RPMI7951 (cell line): ENCODE measurements around the gene LRFN4. TPM values are rescaled to one million over a fixed set of nuclear protein-coding genes. Genes with fewer than 3 reads are reported as not detected.
A peak's percentile ranks its signal among the peaks of the same experiment; 100 is the strongest.

ENCODE experiments used
- DNase-seq: peaks from one replicate; pipeline ENCODE4 v3.0.0-alpha.2; 2012; ENCODE audit warnings: low read depth
- total RNA-seq: library from RNA; depleted of rRNA; stranded (reverse); fragments of >200 nt; shearing (Covaris generic); gene quantifications from 2 replicates; pipeline ENCODE4 v1.2.3, GENCODE V29; 2014

The LRFN4 gene
- total RNA-seq, 1 experiment from 2014 or later, result 10.6 TPM

DNA sequence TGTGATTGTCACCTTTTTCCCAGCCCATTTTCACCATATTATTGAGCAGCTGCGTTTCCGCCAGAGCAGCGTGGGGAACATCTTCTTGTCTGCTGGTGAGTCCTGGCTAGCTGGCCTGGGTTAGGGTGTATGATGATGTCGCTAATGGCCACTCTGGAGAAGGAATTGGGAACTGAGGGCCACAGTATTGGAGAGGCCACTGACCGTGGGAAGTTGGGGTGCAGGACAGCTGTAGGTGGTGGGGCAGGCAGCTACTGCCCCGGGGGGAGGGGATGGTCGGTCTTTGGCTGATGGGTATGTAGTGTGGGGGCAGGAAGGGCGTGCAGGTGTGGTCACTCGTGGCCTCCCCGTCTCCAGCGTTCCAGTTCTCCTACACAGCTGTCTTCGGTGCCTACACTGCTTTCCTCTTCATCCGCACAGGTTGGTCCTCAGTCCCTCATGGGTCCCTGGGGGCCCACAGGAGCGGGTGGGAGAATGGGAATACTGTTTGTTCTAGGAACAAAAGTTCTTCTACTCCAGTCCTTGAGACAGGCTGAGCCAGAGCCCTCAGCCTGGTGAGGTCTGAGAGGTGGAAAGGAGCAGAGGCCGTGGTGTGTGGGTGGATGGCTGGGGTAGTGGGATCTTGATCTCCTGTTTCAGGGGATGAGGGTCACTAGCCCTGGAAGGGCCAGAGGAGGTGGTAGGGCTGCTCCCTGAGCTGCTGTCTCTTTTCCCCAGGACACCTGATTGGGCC, 11.6 kb upstream of the LRFN4 start:
- no peak for DNase-seq

DNA sequence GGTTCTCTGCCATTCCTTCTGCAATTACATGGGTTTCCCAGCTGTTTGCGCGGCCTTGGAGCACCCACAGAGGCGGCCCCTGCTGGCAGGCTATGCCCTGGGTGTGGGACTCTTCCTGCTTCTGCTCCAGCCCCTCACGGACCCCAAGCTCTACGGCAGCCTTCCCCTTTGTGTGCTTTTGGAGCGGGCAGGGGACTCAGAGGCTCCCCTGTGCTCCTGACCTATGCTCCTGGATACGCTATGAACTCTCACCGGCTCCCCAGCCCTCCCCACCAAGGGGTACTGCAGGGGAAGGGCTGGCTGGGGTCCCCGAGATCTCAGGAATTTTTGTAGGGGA, 11.0 kb upstream of the LRFN4 start:
- DNase-seq, result no peak

DNA sequence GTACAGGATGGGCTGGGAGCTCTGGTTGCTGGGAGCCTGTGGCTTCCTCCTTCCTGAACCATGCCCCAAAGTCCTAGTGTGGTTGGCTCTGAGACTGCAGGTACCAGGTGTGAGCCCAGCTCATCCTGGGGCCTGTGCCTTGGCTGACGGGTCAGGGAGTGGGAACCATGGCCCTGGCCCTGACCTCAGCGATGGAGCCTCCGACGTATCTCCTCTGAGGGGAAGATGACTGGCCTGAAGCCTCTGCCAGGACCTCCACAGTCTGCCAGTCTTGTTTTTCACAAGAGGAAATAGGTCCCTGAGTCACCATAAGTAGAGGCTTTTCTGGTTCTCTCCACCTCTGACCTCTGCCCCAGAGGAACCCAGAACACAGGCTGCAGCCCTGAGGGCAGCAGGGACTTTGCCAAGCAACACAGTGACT, 10.2 kb upstream of the LRFN4 start:
- no peak for DNase-seq

DNA sequence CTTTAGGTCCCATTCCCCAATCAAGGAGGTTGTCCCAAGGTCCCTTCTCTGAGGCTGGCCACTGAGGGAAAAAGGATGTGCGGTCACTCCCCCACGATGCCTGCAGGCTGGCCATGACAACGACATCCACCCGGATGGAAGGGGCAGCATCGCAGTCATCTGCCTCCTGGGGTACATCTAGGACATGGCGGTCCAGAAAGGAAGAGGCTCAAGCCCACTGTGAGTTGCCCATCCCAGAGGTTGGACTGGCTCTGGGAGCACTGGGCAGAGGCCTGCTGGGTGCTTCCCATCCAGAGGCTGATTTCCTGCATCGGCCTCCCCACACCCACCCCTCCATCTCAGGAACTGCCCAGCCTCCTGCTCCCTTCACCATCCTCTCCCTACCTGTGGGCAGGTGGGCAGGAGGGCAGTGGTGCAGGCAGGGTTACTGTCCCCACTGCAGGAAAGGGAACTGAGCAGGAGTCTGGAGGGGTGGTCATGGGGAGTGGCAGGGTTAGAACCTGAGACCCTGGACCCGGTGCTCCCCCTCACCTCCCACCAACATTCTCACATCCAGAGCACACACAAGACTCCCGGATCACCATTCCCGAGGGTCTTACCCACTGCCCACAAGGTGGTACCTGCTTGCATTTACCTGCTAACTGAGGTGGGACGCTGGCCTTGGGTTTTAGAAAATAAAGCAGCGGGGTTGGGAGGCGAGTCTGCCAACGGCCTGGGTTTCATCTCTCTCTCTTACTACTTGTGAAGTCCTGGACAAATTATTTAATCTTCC, 9.2 kb upstream of the LRFN4 start:
- DNase-seq, result no peak

DNA sequence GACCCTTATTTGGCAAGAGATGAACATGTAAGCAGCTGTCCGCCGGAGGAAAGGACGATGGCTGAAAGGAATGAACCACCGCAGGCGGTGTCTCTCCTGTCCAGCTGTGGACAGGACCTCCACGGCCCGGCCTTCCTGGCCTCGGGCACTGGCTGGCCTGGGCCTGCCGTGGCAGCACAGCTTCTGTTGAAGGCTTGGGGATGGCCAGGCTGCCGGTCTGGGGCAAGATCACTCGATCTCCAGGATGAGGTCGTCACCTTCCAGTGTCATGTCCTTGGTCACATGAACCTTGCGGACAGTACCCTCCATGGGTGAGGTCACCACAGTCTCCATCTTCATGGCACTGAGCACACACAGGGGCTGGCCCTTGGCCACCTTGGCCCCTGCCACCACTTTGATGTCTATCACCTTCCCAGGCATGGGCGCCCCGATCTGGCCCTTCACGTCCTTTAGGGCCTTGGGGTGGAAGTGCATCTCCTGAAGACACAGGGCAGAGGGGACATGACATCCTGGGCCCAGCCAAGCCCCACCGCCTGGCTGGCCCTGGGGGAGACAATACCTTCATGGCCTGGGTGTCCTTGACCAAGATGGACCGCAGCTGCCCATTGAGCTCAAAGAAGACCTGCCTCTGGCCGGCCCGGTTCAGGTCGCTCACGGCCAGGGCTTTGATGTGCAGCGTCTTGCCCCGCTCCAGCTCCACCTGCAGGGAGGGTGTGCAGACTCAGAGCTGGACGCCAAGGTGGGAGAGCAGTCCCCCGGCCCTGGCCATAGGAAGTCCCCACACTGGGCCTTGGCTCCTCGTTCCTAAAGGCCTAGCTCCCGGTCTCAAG, 8.0 kb upstream of the LRFN4 start:
- DNase-seq, result no peak

DNA sequence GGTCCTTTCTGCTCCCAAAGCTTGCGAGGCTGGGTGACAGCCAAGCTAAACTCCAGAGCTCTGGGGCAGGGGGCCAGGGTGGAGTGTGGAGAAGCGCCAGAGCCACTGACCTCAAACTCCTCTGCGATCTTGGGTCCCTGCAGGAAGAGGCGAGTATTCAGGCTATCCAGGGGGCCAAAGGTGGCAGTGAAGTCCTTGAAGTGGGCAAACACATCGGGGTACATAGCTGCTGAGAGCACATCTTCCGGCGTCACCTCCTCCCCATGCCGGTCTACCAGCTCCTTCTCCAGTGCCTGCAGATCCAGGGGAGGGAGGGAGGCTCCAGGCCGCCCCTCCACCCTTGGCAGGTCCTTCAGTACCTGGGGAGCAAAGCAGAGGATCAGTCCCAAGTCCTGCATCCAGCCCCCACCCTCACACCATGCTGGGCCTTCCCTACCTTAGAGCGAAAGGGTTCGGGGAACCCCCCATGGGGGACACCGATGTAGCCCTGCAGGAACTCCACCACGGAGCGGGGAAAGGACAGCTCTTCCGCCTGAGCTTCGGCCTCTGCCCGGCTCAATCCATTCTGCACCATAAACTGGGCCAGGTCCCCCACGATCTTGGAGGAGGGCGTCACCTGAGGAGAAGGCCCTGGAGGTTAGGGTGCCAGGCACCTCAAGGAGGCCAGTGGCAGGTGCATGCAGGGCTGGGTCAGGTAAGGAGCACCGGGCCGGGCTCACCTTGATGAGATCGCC, 7.2 kb upstream of the LRFN4 start:
- no peak for DNase-seq

DNA sequence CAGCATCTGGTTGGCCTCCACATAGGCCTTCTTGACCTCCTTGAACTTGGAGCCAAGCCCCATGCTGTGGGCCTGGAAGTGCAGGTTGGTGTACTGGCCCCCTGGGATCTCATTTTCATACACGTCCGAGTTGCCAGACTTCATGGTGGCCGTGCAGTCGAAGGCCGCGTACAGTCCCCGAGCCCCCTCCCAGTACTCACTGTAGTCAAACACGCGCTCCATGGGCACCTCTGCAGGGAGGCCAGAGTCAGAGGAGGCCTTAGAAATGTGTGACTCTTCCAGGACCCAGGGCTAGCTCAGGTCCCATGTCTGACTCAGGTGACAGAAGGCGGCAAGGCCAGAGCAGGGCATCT, 6.7 kb upstream of the LRFN4 start:
- no peak for DNase-seq

DNA sequence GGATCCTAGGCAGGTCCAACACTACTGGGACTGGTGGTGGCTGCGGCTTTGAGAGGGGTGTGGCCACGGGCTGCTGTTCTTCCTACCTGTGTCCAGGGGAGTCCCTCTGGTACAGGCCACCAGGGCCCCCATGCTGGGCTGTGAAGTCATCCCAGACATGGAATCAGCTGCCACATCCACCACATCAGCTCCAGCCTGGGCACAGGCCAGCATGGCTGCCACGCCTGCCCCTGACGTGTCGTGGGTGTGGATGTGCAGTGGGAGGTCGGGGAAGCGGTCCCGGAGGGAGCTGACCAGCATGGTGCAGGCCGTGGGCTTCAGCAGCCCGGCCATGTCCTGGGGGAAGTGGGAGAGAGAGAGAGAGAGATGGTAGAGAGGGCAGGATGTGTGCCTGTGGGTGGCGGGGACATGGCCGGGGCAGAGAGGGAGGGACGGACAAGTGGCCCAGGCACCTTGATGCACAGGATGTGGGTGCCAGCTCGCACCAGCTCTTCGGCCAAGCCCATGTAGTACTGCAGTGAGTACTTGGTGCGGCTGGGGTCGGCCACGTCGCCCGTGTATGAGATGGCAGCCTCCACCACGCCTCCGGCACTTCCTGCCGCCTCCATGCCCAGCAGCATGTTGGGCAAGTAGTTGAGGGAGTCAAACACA, 6.2 kb upstream of the LRFN4 start:
- no peak for DNase-seq

DNA sequence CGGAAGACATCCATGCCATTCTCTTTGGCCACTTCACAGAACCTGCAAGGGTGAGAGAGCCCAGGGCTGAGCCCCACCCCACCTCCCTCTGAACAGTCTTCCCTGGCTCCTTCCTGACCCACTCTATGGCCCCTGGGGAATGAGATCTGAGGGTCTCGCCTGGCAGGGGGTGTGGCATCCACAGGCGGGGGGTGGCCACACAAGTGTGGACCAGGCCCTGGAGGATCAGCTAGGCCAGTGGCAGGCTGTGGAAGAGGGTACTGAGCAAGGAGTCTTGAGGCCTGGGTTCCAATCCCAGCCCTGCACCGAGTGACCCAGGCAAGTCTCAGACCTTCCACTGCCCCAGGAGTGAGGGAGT, 5.6 kb upstream of the LRFN4 start:
- DNase-seq, result no peak

DNA sequence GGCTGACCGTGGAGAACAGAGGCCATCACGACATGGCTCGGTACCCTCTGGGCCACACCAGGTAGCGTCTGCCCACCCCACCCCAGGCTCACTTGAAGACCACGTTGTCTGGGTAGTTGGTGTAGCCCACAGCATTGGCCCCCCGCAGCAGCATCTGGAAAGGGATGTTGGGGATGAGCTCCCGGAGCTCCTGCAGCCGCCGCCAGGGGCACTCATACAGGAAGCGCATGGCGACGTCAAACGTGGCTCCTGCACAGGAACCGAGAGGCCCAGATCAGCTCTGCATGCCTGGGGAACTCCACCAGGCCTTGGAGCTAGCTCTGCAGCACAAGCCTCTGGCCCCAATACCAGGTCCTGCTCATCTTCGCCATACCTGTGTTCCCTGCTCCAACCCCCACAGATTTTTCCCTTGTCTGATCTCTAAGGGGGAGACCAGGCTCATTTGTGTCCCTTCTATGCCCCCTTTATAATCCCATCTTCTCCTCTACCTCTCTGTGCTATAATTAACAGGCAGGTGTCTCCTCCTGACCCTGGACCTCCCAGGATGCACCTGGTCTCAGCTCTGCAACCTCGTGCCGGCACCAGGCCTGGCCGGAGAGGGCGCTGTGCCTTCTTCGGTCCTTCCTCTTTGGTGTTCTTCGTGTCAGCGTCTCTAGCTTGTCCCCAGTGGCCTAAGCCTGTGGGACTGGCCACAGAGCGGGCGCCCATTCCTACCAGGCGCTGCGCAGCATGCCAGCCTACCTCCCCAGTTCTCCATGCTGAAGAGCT, 5.0 kb upstream of the LRFN4 start:
- DNase-seq, result no peak

DNA sequence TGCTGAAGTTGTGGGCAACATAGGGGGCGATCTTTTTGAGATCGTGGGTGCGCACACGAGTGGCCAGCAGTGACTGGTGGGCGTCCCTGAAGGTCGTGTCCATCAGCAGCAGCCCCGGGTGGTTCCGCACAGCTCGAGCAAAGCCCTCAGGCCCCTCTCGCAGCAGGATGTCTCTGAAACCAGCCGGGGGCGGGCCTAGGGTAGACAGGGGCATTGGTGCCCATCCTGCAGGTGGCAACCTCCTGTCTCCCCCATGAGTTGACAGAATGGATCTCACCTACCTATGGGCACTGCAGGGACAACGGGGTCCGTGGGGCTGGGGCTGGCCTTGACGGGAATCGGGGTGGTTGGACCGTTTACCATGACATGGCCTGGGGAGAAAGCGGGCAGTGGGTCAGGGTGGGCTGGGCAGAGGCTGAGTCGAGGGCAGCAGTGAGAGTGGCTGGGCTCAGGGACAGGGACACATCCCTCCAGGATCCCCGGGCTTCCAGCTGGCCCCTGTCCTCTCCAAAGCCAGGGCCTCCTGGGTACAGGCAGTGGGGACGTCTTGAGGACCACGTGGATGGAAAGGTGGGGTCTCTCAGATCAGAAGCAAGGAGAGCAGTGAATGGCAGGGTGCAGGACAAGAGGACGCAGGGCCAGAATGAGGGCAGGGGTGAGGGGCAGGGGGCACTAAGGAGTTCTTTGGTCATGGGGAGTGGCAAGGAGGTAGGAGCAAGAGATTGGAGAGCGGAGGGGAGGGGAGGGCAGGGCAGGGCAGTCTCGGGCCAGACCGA, 4.2 kb upstream of the LRFN4 start:
- DNase-seq, result no peak

DNA sequence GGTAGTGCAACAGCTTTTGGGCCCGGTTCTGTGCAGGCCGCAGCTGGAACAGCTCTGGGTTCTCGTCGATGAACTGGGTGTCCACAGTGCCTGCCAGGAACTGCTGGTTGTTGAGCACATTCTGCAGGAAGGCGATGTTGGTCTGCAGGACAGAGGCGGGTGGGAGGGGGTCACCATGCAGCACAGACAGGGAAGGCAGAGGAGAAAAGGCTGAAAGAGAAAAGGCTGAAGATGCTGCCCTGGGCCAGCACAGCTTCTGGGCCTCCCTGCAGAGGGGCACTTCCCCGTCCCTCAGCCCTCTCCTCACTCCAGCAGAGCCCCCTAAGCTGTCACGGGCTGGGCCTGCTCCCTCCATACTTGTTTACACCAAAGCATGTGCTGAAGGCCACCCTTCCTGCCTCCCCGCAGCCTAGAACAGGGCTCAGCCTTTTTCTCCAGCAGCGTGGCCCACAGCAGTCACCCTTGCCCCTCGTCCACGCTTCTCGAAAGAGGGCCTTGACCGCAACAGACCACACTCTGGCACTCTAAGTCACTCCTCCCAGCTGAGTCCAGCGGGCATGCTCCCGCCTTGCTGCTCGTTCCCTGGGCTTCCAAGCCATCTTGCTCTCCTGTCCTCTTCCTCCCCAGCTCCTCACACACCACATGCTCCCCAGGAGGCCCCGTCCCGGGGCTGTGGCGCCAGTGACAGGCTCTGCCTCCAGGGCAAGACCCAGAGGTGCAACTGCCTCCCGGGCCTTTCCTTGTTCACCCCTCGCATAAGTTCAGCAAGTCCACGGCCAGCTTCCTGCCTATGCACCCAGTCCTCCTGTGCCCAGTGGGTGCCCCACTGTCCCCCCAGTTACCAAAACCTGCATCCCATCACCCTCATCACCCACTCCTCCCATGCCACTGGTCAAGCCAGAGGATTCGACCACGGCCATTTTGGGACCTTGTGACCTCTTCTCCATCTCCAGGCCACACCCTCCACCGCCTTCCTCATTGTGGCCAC, 3.3 kb upstream of the LRFN4 start:
- DNase-seq, result no peak

DNA sequence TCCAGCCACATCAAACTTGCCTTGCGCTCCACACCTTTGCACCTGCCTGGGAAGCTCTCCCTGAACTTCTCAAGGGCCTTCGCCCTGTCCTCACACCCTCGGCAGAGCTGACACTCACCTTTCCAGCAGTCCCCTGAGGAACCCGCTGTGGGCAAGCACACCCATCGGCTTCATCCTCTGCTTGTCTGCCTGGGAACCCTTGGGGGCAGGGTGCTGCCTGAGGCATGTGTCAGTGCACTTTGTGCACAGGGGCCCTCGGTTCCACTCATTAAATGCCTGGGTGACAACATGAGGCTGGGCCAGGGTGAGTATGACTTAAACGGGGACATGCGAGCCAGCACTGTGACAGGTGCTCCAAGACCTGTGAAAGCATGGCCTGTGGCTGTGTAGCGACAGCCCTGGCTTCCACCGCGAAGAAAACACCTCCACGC, 2.6 kb upstream of the LRFN4 start:
- DNase-seq, result no peak

DNA sequence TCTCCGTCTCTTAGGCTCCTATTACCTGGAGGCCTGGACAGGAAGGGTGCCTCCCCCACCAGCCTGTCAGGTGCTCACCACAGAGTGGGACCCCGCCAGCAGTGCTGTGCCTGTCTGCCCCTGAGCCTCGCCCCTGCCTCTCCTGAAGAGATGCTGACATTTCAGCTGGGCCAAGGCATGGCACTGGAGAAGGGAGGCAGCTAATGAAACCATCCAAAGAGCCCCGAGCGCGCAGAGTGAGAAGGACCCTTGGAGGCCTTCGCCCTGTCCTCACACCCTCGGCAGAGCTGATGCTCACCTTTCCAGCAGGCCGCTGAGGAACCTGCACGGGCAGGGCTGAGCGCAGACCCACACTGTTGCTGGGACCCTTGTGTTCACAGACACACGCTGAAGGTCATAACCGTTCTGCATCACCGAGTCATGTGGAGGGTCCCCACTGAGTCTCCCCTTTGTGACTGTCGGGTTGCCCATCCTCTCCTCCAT, 2.1 kb upstream of the LRFN4 start:
- DNase-seq, result no peak

DNA sequence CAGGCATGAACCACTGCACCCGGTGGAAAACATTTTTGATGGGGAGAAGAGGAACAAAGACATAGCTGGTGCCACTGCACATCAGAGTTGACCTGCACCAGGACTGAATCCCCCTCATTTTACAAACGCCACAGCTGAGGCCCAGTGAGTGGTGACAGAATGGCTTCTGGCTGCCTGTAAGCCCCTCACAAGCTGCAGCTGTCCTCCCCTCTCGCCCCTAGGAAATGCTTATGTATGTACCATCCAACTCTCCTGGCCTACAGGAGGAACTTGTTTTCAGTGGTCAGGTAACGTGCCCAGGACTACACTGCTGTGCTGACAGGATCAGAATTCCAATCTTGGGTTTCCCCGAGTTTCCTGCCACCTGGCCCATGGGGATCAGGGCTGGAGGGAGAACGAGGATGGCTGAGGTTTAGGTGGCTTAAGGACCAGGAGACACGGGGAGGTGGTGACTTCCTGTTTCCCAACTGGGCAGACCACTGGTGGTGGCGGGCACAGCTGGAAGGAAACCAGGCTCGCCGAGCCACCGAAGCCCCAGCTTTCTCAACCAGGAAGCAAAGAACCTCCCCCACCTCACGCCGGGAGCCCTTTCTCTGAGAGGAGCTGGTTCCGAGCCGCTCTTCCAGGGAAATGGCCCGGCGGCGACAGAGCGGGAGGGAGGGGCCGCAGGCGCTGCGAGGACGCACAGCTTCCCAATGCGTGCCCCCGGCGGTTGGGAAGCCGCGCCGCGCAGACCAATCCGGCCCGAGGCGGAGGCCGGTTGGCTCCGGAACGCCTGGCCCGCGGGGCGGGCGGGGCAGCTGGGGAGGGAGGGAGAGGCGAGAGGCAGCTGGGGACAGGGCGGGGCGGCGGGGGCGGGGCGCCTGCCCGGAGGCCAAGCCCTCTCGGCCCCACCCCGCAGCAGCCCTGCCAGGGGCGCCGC, 1.0 kb upstream of the LRFN4 start:
- DNase-seq, result peak; percentile 92

DNA sequence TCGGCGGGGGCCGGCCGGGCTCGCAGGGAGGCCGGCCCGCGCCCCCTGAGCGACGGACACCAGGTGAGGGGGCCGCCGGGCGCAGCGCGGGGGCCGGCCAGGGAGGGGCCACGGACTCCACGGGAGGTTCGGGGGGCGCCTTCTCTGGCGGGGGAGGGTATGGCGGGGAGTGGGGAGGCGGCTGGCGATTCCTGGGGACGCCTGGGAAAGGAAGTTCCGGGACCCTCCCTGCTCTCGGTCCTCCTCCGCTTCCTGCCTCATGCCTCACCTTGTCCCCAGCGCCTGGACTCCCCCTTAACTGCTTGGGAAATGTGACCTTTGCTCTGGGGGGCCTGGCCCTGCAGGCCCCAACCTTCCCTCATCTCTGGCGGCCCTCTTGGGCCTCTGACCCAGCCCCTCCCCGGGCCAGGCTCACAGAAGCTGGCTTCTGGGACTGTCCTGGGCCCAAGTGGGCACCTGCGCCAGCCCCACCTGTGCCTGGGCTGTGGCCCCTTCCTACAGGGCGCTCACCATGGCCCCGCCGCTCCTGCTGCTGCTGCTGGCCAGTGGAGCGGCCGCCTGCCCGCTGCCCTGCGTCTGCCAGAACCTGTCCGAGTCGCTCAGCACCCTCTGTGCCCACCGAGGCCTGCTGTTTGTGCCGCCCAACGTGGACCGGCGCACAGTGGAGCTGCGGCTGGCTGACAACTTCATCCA, 516 bp downstream of the LRFN4 start:
- DNase-seq, result no peak

DNA sequence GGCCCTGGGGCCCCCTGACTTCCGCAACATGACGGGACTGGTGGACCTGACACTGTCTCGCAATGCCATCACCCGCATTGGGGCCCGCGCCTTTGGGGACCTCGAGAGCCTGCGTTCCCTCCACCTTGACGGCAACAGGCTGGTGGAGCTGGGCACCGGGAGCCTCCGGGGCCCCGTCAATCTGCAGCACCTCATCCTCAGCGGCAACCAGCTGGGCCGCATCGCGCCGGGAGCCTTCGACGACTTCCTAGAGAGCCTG, 992 bp downstream of the LRFN4 start:
- no peak for DNase-seq
